ENCODE results near the gene TAS2R43. TPM values are rescaled to one million over a fixed set of nuclear protein-coding genes. Genes with fewer than 3 reads are reported as not detected.

Gene TAS2R43
- total and polyA plus RNA-seq, 2 of the 4 experiments (the other 2 are of a cell fraction): 0.90 TPM; not detected in 1

GRCh38 chr12:11078246-11078645 is 13.9 kb downstream of the TAS2R43 start:
- Histone ChIP-seq H3K4me3 (ENCODE audit: insufficient read depth, low read depth, low read length) (no peak overlapping the region), H4K5ac (ENCODE audit: low read depth, low read length) (no peak overlapping the region), H2BK5ac (ENCODE audit: low read depth, low read length, poor library complexity, severe bottlenecking) (no peak overlapping the region), H4K8ac (ENCODE audit: low read depth in 2 of 2, low read length in 2 of 2) (no peak overlapping the region), H3K36me3 (ENCODE audit: control insufficient read depth, insufficient read depth, low read length) (no peaks in the 10 kb centered on the region; the same call in 1 of the 2 replicates), H3K4me2 (ENCODE audit: low read depth, low read length) (no peak overlapping the region), H3K23ac (ENCODE audit: low read depth, low read length) (no peak overlapping the region), H2AK5ac (ENCODE audit: low read depth, low read length) (no peak overlapping the region), H3K27me3 (ENCODE audit: control insufficient read depth, insufficient read depth, low read length) (no peaks in the 10 kb centered on the region), H2BK120ac (ENCODE audit: low read depth, low read length) (no peak overlapping the region), H3K79me1 (ENCODE audit: low read depth in 1 of 2, low read length in 2 of 2) (peaks cover 0 to 4% of the 10 kb centered on the region in 2 experiments; a peak in 1 of 4 replicates), H4K91ac (ENCODE audit: insufficient read depth, low read depth, low read length) (no peak overlapping the region), H3K56ac (ENCODE audit: extremely low read depth, insufficient read depth, low read length) (no peak overlapping the region), H3K27ac (ENCODE audit: insufficient read depth, low read length) (no peak overlapping the region), H3K4ac (ENCODE audit: low read depth, low read length) (no peak overlapping the region), H3K14ac (replicated peaks; ENCODE audit: low read depth, low read length) (no peak overlapping the region), H3K4me1 (ENCODE audit: control insufficient read depth, insufficient read depth, low read length) (no peaks in the 10 kb centered on the region), H3K9me1 (ENCODE audit: insufficient read depth, low read length) (no peaks in the 10 kb centered on the region), H4K20me1 (ENCODE audit: insufficient read depth, low read length) (no peaks in the 10 kb centered on the region), H2BK20ac (ENCODE audit: low read depth, low read length) (no peak overlapping the region), H3K18ac (ENCODE audit: low read depth, low read length) (no peak overlapping the region), H2AFZ (replicated peaks; ENCODE audit: low read length, poor library complexity) (no peak overlapping the region), H3K9me3 (ENCODE audit: control insufficient read depth, insufficient read depth, low read length) (no peaks in the 10 kb centered on the region), H3K9ac (ENCODE audit: low read depth, low read length) (no peak overlapping the region), H2AK9ac (replicated peaks; ENCODE audit: low read depth, low read length, poor library complexity) (no peak overlapping the region), H2BK15ac (ENCODE audit: low read depth, low read length) (no peak overlapping the region)
- ATAC-seq (ENCODE audit: low read depth) (no peak), DNase-seq (no peak)
- CTCF ChIA-PET: no interaction called here
- dilution Hi-C loops (cut with HindIII; ENCODE audit: low sequenced_read_pairs, unreplicated experiment): no loop called here
- no TSS peak for BruUV-seq (replicated peaks)
- POLR2A ChIA-PET (ENCODE audit: unreplicated experiment): no interaction called here
- intact Hi-C loops (cut with micrococcal nuclease): no loop called here
- no CpG with 5 or more reads among the region's 1 CpG for WGBS, 2 experiments (ENCODE audit: extremely low coverage in 2 of 2, insufficient read length in 1 of 2)
- in situ Hi-C loops (cut with MboI; ENCODE audit: low sequenced_read_pairs): no loop called here
- TF ChIP-seq MXI1 (IDR thresholded peaks at IDR 0.05; ENCODE audit: borderline replicate concordance, low read depth, low read length) (no peak), RAD21 (IDR thresholded peaks at IDR 0.05; ENCODE audit: low read length) (no peak), MAZ (IDR thresholded peaks at IDR 0.05; ENCODE audit: borderline replicate concordance, low read depth, low read length) (no peak), FOS (IDR thresholded peaks at IDR 0.05; ENCODE audit: low read depth, low read length) (no peak), NFE2L2 (IDR thresholded peaks at IDR 0.05; ENCODE audit: low read depth, low read length) (no peak), SMC3 (IDR thresholded peaks at IDR 0.05; ENCODE audit: low read depth, low read length) (no peak), CHD1 (IDR thresholded peaks at IDR 0.05; ENCODE audit: low read depth, low read length) (no peak), MAFK (IDR thresholded peaks at IDR 0.05; ENCODE audit: low read depth, low read length) (no peak), ELK1 (IDR thresholded peaks at IDR 0.05; ENCODE audit: borderline replicate concordance, low read depth, low read length) (no peak), RFX5 (IDR thresholded peaks at IDR 0.05; ENCODE audit: low read depth, low read length) (no peak), CEBPB (IDR thresholded peaks at IDR 0.05; ENCODE audit: low read depth, low read length) (no peak), RCOR1 (IDR thresholded peaks at IDR 0.05; ENCODE audit: insufficient replicate concordance, low read length) (no peak), USF2 (IDR thresholded peaks at IDR 0.05; ENCODE audit: low read depth, low read length) (no peak), BHLHE40 (IDR thresholded peaks at IDR 0.05; ENCODE audit: low read depth, low read length) (no peak), POLR2A (IDR thresholded peaks at IDR 0.05; ENCODE audit: low read depth, low read length) (no peak)
- TF ChIP-seq, protein P1, sequence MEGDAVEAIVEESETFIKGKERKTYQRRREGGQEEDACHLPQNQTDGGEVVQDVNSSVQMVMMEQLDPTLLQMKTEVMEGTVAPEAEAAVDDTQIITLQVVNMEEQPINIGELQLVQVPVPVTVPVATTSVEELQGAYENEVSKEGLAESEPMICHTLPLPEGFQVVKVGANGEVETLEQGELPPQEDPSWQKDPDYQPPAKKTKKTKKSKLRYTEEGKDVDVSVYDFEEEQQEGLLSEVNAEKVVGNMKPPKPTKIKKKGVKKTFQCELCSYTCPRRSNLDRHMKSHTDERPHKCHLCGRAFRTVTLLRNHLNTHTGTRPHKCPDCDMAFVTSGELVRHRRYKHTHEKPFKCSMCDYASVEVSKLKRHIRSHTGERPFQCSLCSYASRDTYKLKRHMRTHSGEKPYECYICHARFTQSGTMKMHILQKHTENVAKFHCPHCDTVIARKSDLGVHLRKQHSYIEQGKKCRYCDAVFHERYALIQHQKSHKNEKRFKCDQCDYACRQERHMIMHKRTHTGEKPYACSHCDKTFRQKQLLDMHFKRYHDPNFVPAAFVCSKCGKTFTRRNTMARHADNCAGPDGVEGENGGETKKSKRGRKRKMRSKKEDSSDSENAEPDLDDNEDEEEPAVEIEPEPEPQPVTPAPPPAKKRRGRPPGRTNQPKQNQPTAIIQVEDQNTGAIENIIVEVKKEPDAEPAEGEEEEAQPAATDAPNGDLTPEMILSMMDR (conservative IDR thresholded peaks at IDR 0.05; ENCODE audit: low read depth, low read length): no peak

Measured in IMR-90 (cell line).